MM.1S (cell line): ENCODE measurements around the gene WDR76.
"Not testable (repeated sequence)": the region's sequence is repeated elsewhere in the genome, so short reads cannot be mapped to it uniquely, and the experiment has no call there.

Experiments
- DNase-seq: peaks from one replicate; pipeline ENCODE4 v3.0.0-alpha.2; 2015
- H2AFZ ChIP-seq: fragments of 300-600 bp; sonication (generic); 2 replicates; pipeline ENCODE4 v1.6.0; 2016; ENCODE audit warnings: antibody characterized with exemption, low read length
- H3F3A ChIP-seq: fragments of 300-600 bp; sonication (generic); 2 replicates; pipeline ENCODE4 v1.6.1; 2016; ENCODE audit warnings: mild to moderate bottlenecking, antibody characterized with exemption, low read length, moderate library complexity, mixed read lengths; ENCODE audit not compliant: insufficient read depth
- H3K27ac ChIP-seq: fragments of 300-600 bp; sonication (generic); 2 replicates; pipeline ENCODE4 v1.5.1; 2016; ENCODE audit warnings: mild to moderate bottlenecking, low read length
- H3K27me3 ChIP-seq: fragments of 300-600 bp; sonication (generic); replicated peaks from 2 replicates; pipeline ENCODE4 v1.6.0; 2016; ENCODE audit warnings: low read length; ENCODE audit not compliant: insufficient read depth
- H3K36me3 ChIP-seq: fragments of 300-600 bp; sonication (generic); replicated peaks from 2 replicates; pipeline ENCODE4 v1.6.1; 2016; ENCODE audit warnings: mild to moderate bottlenecking, low read length, mixed read lengths; ENCODE audit not compliant: insufficient read depth
- H3K4me1 ChIP-seq: fragments of 300-600 bp; sonication (generic); 2 replicates; pipeline ENCODE4 v1.6.1; 2016; ENCODE audit warnings: low read length, mixed read lengths
- H3K4me2 ChIP-seq: fragments of 300-600 bp; sonication (generic); 2 replicates; pipeline ENCODE4 v1.6.0; 2016; ENCODE audit warnings: low read depth, low read length
- H3K4me3 ChIP-seq: fragments of 300-600 bp; sonication (generic); 2 replicates; pipeline ENCODE4 v1.5.1; 2016; ENCODE audit warnings: low read length, mixed read lengths
- H3K79me2 ChIP-seq: fragments of 300-600 bp; sonication (generic); 2 replicates; pipeline ENCODE4 v1.6.1; 2016; ENCODE audit warnings: mixed run types, low read length, mixed read lengths
- H3K9ac ChIP-seq: fragments of 300-600 bp; sonication (generic); 2 replicates; pipeline ENCODE4 v1.6.1; 2016; ENCODE audit warnings: low read length, mixed read lengths
- H3K9me2 ChIP-seq: fragments of 300-600 bp; sonication (generic); replicated peaks from 2 replicates; pipeline ENCODE4 v1.6.1; 2016; ENCODE audit warnings: mild to moderate bottlenecking, low read length, mixed read lengths; ENCODE audit not compliant: insufficient read depth
- H3K9me3 ChIP-seq: fragments of 300-600 bp; sonication (generic); replicated peaks from 2 replicates; pipeline ENCODE4 v1.6.1; 2016; ENCODE audit warnings: mild to moderate bottlenecking, low read length, mixed read lengths; ENCODE audit not compliant: insufficient read depth
- H4K20me1 ChIP-seq: fragments of 300-600 bp; sonication (generic); 2 replicates; pipeline ENCODE4 v1.6.1; 2016; ENCODE audit warnings: mild to moderate bottlenecking, low read length, moderate library complexity, mixed read lengths; ENCODE audit not compliant: insufficient read depth
- EZH2 ChIP-seq: fragments of 300-600 bp; sonication (generic); optimal IDR thresholded peaks from 2 replicates; pipeline ENCODE3; 2017; ENCODE audit warnings: low read depth, mild to moderate bottlenecking, antibody characterized with exemption, low read length, mixed read lengths
- EZH2phosphoT487 ChIP-seq: fragments of 300-600 bp; sonication (generic); IDR thresholded peaks from 2 replicates; pipeline ENCODE4 v1.6.1; 2018; ENCODE audit warnings: antibody characterized with exemption, low read length
- TF ChIP-seq, protein P1 (sequence below): fragments of 300-600 bp; sonication (generic); IDR thresholded peaks from 2 replicates; pipeline ENCODE4 v1.5.1; 2016; ENCODE audit warnings: antibody characterized with exemption, low read length, mixed read lengths

Gene WDR76

GRCh38 chr15:43824302-43825246 is 2.2 kb upstream of the WDR76 start, which contains the start of gene MFAP1:
Gene MFAP1 (minus strand): TSS chr15:43824690. CDS start chr15:43824569, 121 bp downstream.
- peak within 1 kb of the TSS; percentile 79 for H2AFZ ChIP-seq
- TF ChIP-seq EZH2 (no peak), EZH2phosphoT487 (no peak)
- TF ChIP-seq, protein P1, sequence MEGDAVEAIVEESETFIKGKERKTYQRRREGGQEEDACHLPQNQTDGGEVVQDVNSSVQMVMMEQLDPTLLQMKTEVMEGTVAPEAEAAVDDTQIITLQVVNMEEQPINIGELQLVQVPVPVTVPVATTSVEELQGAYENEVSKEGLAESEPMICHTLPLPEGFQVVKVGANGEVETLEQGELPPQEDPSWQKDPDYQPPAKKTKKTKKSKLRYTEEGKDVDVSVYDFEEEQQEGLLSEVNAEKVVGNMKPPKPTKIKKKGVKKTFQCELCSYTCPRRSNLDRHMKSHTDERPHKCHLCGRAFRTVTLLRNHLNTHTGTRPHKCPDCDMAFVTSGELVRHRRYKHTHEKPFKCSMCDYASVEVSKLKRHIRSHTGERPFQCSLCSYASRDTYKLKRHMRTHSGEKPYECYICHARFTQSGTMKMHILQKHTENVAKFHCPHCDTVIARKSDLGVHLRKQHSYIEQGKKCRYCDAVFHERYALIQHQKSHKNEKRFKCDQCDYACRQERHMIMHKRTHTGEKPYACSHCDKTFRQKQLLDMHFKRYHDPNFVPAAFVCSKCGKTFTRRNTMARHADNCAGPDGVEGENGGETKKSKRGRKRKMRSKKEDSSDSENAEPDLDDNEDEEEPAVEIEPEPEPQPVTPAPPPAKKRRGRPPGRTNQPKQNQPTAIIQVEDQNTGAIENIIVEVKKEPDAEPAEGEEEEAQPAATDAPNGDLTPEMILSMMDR, result no peak
- peak; percentile 99 for DNase-seq

DNA sequence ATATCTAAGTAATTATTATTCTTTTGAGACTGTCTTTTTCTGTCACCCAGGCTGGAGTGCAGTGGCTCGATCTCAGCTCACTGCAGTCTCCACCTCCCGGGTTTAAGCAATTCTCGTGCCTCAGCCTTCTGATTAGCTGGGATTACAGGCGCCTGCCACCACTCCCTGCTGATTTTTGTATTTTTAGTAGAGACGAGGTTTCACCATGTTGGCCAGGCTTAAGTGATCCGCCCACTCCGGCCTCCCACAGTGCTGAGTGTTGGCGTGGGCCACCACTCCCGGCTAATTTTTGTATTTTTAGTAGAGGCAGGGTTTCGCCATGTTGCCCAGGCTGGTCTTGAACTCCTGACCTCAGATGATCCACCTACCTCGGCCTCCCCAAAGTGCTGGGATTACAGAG is 1.5 kb upstream of the WDR76 start:
- not testable (repeated sequence) for H4K20me1 ChIP-seq, H3K9ac ChIP-seq, H3K4me1 ChIP-seq, DNase-seq, H3K9me2 ChIP-seq, H3K36me3 ChIP-seq, H2AFZ ChIP-seq, H3K9me3 ChIP-seq, H3K4me2 ChIP-seq, H3F3A ChIP-seq, H3K27ac ChIP-seq, H3K4me3 ChIP-seq, H3K27me3 ChIP-seq
- H3K79me2 ChIP-seq, result peaks cover 74% of the 10 kb centered on the region

More at GRCh38 chr15:43824302-43825246, 2.2 kb upstream of the WDR76 start, which contains the start of gene MFAP1:
- Histone ChIP-seq H3K27ac (peak within 1 kb of the TSS; percentile 77), H3K4me2 (peak within 1 kb of the TSS; percentile 56), H3K36me3 (peaks cover 4% of the 10 kb centered on the region; the same call in 1 of the 2 replicates), H3K9me3 (no peaks in the 10 kb centered on the region), H3F3A (peaks cover 6% of the 10 kb centered on the region; the same call in 1 of the 2 replicates), H3K4me3 (peak within 1 kb of the TSS; percentile 91), H4K20me1 (no peaks in the 10 kb centered on the region), H3K79me2 (peaks cover 74% of the 10 kb centered on the region), H3K4me1 (peaks cover 7% of the 10 kb centered on the region), H3K9ac (peak within 1 kb of the TSS; percentile 89), H3K27me3 (no peaks in the 10 kb centered on the region), H3K9me2 (no peaks in the 10 kb centered on the region)

DNA sequence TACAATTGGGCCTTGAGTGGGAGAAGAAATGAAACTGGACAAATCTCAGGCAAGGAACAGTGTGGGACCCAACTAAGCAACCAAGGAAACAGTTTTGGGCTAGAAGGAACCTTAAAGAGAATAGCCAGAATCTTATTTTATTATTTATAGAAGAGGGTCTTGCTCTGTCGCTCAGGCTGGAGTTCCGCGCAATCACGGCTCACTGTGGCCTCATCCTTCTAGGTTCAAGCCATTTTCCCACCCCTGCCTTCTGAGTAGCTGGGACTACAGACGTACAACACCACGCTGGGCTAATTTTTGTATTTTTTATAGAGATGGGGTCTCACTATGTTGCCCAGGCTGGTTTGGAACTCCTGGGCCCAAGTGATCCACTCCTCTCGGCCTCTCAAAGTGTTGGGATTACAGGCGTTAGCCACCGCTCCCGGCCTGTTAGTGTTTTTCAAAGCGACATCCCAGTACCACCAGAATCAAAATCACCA is 734 bp upstream of the WDR76 start:
- Histone ChIP-seq H3K4me2 (peak overlapping the region; percentile 19; the same call in 1 of the 2 replicates), H2AFZ (peak overlapping the region; percentile 76), H3K4me3 (peak overlapping the region; percentile 85; the same call in 1 of the 2 replicates), H3K9ac (peak overlapping the region; percentile 89), H3F3A (peaks cover 6% of the 10 kb centered on the region; the same call in 1 of the 2 replicates), H4K20me1 (no peaks in the 10 kb centered on the region), H3K27ac (peak overlapping the region; percentile 54; the same call in 1 of the 2 replicates), H3K79me2 (peaks cover 74% of the 10 kb centered on the region), H3K27me3 (no peaks in the 10 kb centered on the region), H3K4me1 (peaks cover 7% of the 10 kb centered on the region), H3K36me3 (peaks cover 4% of the 10 kb centered on the region; the same call in 1 of the 2 replicates), H3K9me3 (no peaks in the 10 kb centered on the region), H3K9me2 (no peaks in the 10 kb centered on the region)
- no peak for DNase-seq
- TF ChIP-seq, protein P1, result no peak
- TF ChIP-seq EZH2, result no peak
- no peak for TF ChIP-seq EZH2phosphoT487
